K562 (cell line): ENCODE results near the gene LATS1. TPM values are rescaled to one million over a fixed set of nuclear protein-coding genes. Genes with fewer than 3 reads are reported as not detected.
A peak's percentile ranks its signal among the peaks of the same experiment; 100 is the strongest.
"Not testable (repeated sequence)": the region's sequence is repeated elsewhere in the genome, so short reads cannot be mapped to it uniquely, and the experiment has no call there.

Experiments
- ATAC-seq: fragments of 200-7000 bp; cut with Tn5 transposase; 3 replicates; pipeline ENCODE4 v1.9.1; 2020; ENCODE audit warnings: moderate library complexity
- BruUV-seq: library from RNA; stranded (reverse); fragments of 400-500 nt; replicated peaks from 2 replicates; lab custom pipeline; 2021; lab: Mats Ljungman, UMichigan
- CTCF ChIA-PET: fragments of 300-600 bp; formaldehyde crosslinking; extraction: SDS; loops from one replicate; lab custom pipeline; 2021; ENCODE audit warnings: low intra/inter-chr PET ratio; lab: Yijun Ruan, JAX
- POLR2A ChIA-PET: fragments of 300-600, 350-650 bp; sonication (Branson Sonifier 250); formaldehyde crosslinking; extraction: SDS; loops from one replicate; lab custom pipeline; 2021; ENCODE audit warnings: antibody characterized with exemption, inconsistent platforms; lab: Yijun Ruan, JAX
- DNase-seq, 4 experiments: peaks; one replicate each; pipeline versions ENCODE4 v3.0.0 to v3.0.0-alpha.2; 2011 to 2018; ENCODE audit warnings: low spot score in 3 of 4, mixed read lengths in 3 of 4; ENCODE audit errors: extremely low read depth in 1 of 4
- FAIRE-seq: peaks from 2 replicates; lab custom pipeline; 2011; peaks lifted over from hg19 to GRCh38; lab: Jason Lieb, UNC
- H2AFZ ChIP-seq: 2 replicates; pipeline ENCODE4 v1.6.0; 2011; ENCODE audit warnings: low read depth, low read length, control low read depth, inconsistent platforms
- H3K27ac ChIP-seq: fragments of 200-600 bp; 3 replicates; pipeline ENCODE4 v1.8.0; 2011; ENCODE audit warnings: low read depth, mild to moderate bottlenecking, control low read depth, inconsistent platforms, low read length, moderate library complexity, mixed read lengths; ENCODE audit errors: extremely low read depth
- H3K27me3 ChIP-seq, 2 experiments: fragments of 300-600 bp in 1 of 2; 2 replicates in 1 of 2; 3 replicates in 1 of 2; pipeline versions ENCODE4 v1.6.0 to v1.8.0; 2011; ENCODE audit warnings: inconsistent platforms in 2 of 2, low read length in 2 of 2, mild to moderate bottlenecking in 1 of 2, mixed read lengths in 1 of 2, moderate library complexity in 1 of 2; ENCODE audit not compliant: control insufficient read depth in 2 of 2, insufficient read depth in 2 of 2
- H3K36me3 ChIP-seq: fragments of 300-600 bp; 3 replicates; pipeline ENCODE4 v1.8.0; 2011; ENCODE audit warnings: mild to moderate bottlenecking, low read length, inconsistent platforms; ENCODE audit not compliant: control insufficient read depth, insufficient read depth
- H3K4me1 ChIP-seq, 2 experiments: fragments of 200-600 bp in 1 of 2; replicated peaks in 1 of 2; 2 replicates in 1 of 2; 3 replicates in 1 of 2; pipeline versions ENCODE4 v1.5.1 to v1.8.0; 2011; ENCODE audit warnings: inconsistent platforms in 2 of 2, low read length in 2 of 2, mild to moderate bottlenecking in 1 of 2, mixed read lengths in 1 of 2, moderate library complexity in 1 of 2; ENCODE audit not compliant: control insufficient read depth in 2 of 2, insufficient read depth in 2 of 2
- H3K4me2 ChIP-seq: 2 replicates; pipeline ENCODE4 v1.6.1; 2011; ENCODE audit warnings: low read length, control low read depth, inconsistent platforms, mixed read lengths; ENCODE audit not compliant: insufficient read depth
- H3K4me3 ChIP-seq: fragments of 200-600 bp; sonication (generic), shearing (Covaris generic); 2 replicates; pipeline ENCODE4 v1.5.1; 2016; ENCODE audit warnings: control low read depth, inconsistent platforms
- H3K79me2 ChIP-seq: fragments of 200-600 bp; 3 replicates; pipeline ENCODE4 v1.8.0; 2011; ENCODE audit warnings: low read length, inconsistent platforms; ENCODE audit not compliant: control insufficient read depth, insufficient read depth
- H3K9ac ChIP-seq, 2 experiments: 2 replicates each; pipeline versions ENCODE4 v1.6.0 to v1.6.1; 2011; ENCODE audit warnings: low read depth in 2 of 2, low read length in 2 of 2, control low read depth in 1 of 2, inconsistent platforms in 1 of 2, mild to moderate bottlenecking in 1 of 2, mixed read lengths in 1 of 2; ENCODE audit not compliant: insufficient read depth in 1 of 2
- H3K9me1 ChIP-seq: one replicate; pipeline ENCODE4 v1.6.0; 2011; ENCODE audit warnings: inconsistent platforms, mild to moderate bottlenecking, low read length, moderate library complexity; ENCODE audit not compliant: control insufficient read depth, insufficient read depth
- H3K9me3 ChIP-seq: replicated peaks from 2 replicates; pipeline ENCODE4 v1.5.1; 2011; ENCODE audit warnings: low read depth, low read length, inconsistent platforms; ENCODE audit not compliant: control insufficient read depth, insufficient read depth
- H4K20me1 ChIP-seq: replicated peaks from 2 replicates; pipeline ENCODE4 v1.6.1; 2011; ENCODE audit warnings: low read length, inconsistent platforms, mixed read lengths; ENCODE audit not compliant: control insufficient read depth, insufficient read depth
- ATF3 ChIP-seq, 2 experiments: fragments of 450-650 bp in 1 of 2; sonication (generic) in 1 of 2; formaldehyde crosslinking in 1 of 2; IDR thresholded peaks in 1 of 2; conservative IDR thresholded peaks in 1 of 2; 2 replicates each; pipeline versions ENCODE4 v1.6.1 to v1.8.1; 2016 to 2023; ENCODE audit warnings: mild to moderate bottlenecking in 2 of 2, moderate library complexity in 2 of 2, inconsistent platforms in 1 of 2, missing genetic modification reagents in 1 of 2
- C11orf30 ChIP-seq: fragments of 450-650 bp; IDR thresholded peaks from 2 replicates; pipeline ENCODE4 v1.6.1; 2016; ENCODE audit warnings: low read depth, mild to moderate bottlenecking
- CBX3 ChIP-seq, 2 experiments: IDR thresholded peaks; 1 replicate in 1 of 2; 2 replicates in 1 of 2; pipeline ENCODE4 v1.6.1; 2012; ENCODE audit warnings: inconsistent platforms in 2 of 2, low read length in 2 of 2, borderline replicate concordance in 1 of 2, control low read depth in 1 of 2
- DPF2 ChIP-seq: fragments of 450-650 bp; IDR thresholded peaks from 2 replicates; pipeline ENCODE4 v1.6.1; 2016
- JUN ChIP-seq, 2 experiments: sonication (generic) in 1 of 2; formaldehyde crosslinking in 1 of 2; IDR thresholded peaks; 2 replicates each; pipeline versions ENCODE4 v1.6.1 to v1.8.0; 2012 to 2022; ENCODE audit warnings: borderline replicate concordance in 2 of 2, mild to moderate bottlenecking in 2 of 2, improper control_type of control experiment in 1 of 2, low read depth in 1 of 2, low read length in 1 of 2, missing genetic modification reagents in 1 of 2
- JUND ChIP-seq, 2 experiments: IDR thresholded peaks; 2 replicates in 1 of 2; 3 replicates in 1 of 2; pipeline ENCODE4 v1.6.1; 2011; ENCODE audit warnings: borderline replicate concordance in 2 of 2, low read depth in 2 of 2, low read length in 2 of 2, improper control_type of control experiment in 1 of 2, missing biosample characterization in 1 of 2, missing genetic modification characterization in 1 of 2, missing genetic modification reagents in 1 of 2
- KDM5B ChIP-seq: fragments of 200-600 bp; sonication (generic); IDR thresholded peaks from 2 replicates; pipeline ENCODE4 v1.6.1; 2012; ENCODE audit warnings: low read depth, mild to moderate bottlenecking, moderate library complexity, low read length, control low read depth, inconsistent platforms; ENCODE audit not compliant: insufficient replicate concordance
- KLF6 ChIP-seq: fragments of 250-450 bp; sonication (Bioruptor Pico); IDR thresholded peaks from 2 replicates; pipeline ENCODE4 v1.4.0; 2020; ENCODE audit warnings: mild to moderate bottlenecking, moderate library complexity, borderline replicate concordance
- L3MBTL2 ChIP-seq: fragments of 450-650 bp; IDR thresholded peaks from 2 replicates; pipeline ENCODE4 v1.6.1; 2016; ENCODE audit warnings: mild to moderate bottlenecking, moderate library complexity
- NCOR1 ChIP-seq: fragments of 450-650 bp; IDR thresholded peaks from 2 replicates; pipeline ENCODE4 v1.6.1; 2016; ENCODE audit warnings: mild to moderate bottlenecking, moderate library complexity
- SRF ChIP-seq, 2 experiments: fragments of 250-450, 450-650 bp in 1 of 2; sonication (Bioruptor Pico) in 1 of 2; sonication (generic) in 1 of 2; formaldehyde crosslinking; IDR thresholded peaks; 2 replicates each; pipeline versions ENCODE4 v1.5.0 to v1.5.1; 2020 to 2022; ENCODE audit warnings: mild to moderate bottlenecking in 1 of 2, missing genetic modification reagents in 1 of 2
- ZFX ChIP-seq: sonication (generic); formaldehyde crosslinking; IDR thresholded peaks from 2 replicates; pipeline ENCODE4 v1.8.0; 2022; ENCODE audit warnings: mild to moderate bottlenecking, missing genetic modification reagents, moderate library complexity
- ZNF592 ChIP-seq: fragments of 450-650 bp; IDR thresholded peaks from 2 replicates; pipeline ENCODE4 v1.6.1; 2017; ENCODE audit warnings: antibody characterized with exemption, mild to moderate bottlenecking
- ZSCAN32 ChIP-seq: fragments of 450-650 bp; formaldehyde crosslinking; IDR thresholded peaks from 2 replicates; pipeline ENCODE4 v1.4.0; 2020; ENCODE audit warnings: mild to moderate bottlenecking, moderate library complexity
- WGBS: fragments of 100-300 bp; shearing (Covaris generic); methylation state at CpG from one replicate; pipeline ENCODE4 v1.1.6; 2016; ENCODE audit warnings: low coverage, mixed read lengths; ENCODE audit not compliant: insufficient coverage; ENCODE audit errors: missing lambda C conversion rate; 5-methylcytosine and 5-hydroxymethylcytosine counted together
- in situ Hi-C: fragments of 300-500 bp; cut with MboI; formaldehyde crosslinking; loops from 4 replicates; pipeline ENCODE4 v1.15.0; 2018; ENCODE audit warnings: inconsistent platforms, mixed read lengths
- intact Hi-C: fragments of 100-400 bp; cut with micrococcal nuclease; formaldehyde crosslinking; loops from 2 replicates; pipeline ENCODE4 v1.14.2; 2022
- polyA plus RNA-seq, 8 experiments: library from polyadenylated mRNA; depleted of rRNA in 4 of 8; stranded (reverse) in 5 of 8; unstranded in 3 of 8; fragments of >200 nt; fragmentation: Nextera tagmentation in 2 of 8; fragmentation: Illumina TruSeq in 1 of 8; extraction: Ambion mirVana in 2 of 8; extraction: Trizol in 1 of 8; gene quantifications; 2 replicates each; pipeline versions ENCODE4 v1.2.1 to v1.2.3, GENCODE V29; 2011 to 2014; ENCODE audit warnings: inconsistent platforms in 1 of 8, missing spikeins in 1 of 8
- total RNA-seq, 7 experiments: library from RNA; depleted of rRNA in 6 of 7; stranded (reverse); fragments of >200 nt in 6 of 7; fragmentation: Illumina TruSeq in 2 of 7; extraction: Trizol in 2 of 7; gene quantifications; 2 replicates each; pipeline versions ENCODE4 v1.2.1 to v1.2.3, GENCODE V29; 2011 to 2021; ENCODE audit warnings: low replicate concordance in 1 of 7

LATS1 gene
- total and polyA plus RNA-seq, 9 of the 15 experiments (the other 6 are each of a cell fraction or from before 2014, with no cell fraction given) = 5.0 to 36.3 (median 18.4) TPM

GRCh38 chr6:149749082-149749593, 31.2 kb upstream of the LATS1 start:
- intact Hi-C loops; H3K9me3 ChIP-seq; H3K9me1 ChIP-seq; in situ Hi-C loops; H4K20me1 ChIP-seq; CTCF ChIA-PET; DNase-seq; H3K27me3 ChIP-seq; TF ChIP-seq ATF3 (CRISPR knock-in tag; conservative IDR thresholded peaks at IDR 0.05); JUN (CRISPR knock-in tag; IDR thresholded peaks at IDR 0.05; ENCODE audit: borderline replicate concordance): not testable (repeated sequence)
- BruUV-seq = TSS peak; percentile 27
- peaks cover 74% of the 10 kb centered on the region for H3K79me2 ChIP-seq
- H3K9ac ChIP-seq = peak overlapping the region; percentile 85 to 96
- ATAC-seq = peak; percentile 5
- peak overlapping the region; percentile 96 for H3K27ac ChIP-seq
- H3K36me3 ChIP-seq = peaks cover 29% of the 10 kb centered on the region; the same call in 2 of the 3 replicates
- peaks cover 26 to 30% of the 10 kb centered on the region in 2 experiments for H3K4me1 ChIP-seq
- WGBS = 0% methylated on average over 18 of the region's 38 CpGs
- H3K4me2 ChIP-seq = peak overlapping the region; percentile 94
- POLR2A ChIA-PET = interaction anchor here (0.6 to 2.8 kb wide), 12 partner anchors 14 to 98 kb away, joined by 3 to 13 read pairs (median 4); partner anchors contain the start of gene LATS1
- H2AFZ ChIP-seq = peak overlapping the region; percentile 81
- peak; percentile 63 for FAIRE-seq
- peak overlapping the region; percentile 97 for H3K4me3 ChIP-seq
- peak; percentile 88; the same call in 1 of the 2 replicates for TF ChIP-seq JUND (IDR thresholded peaks at IDR 0.05; ENCODE audit: borderline replicate concordance, low read depth, low read length)
- TF ChIP-seq JUND (tag; IDR thresholded peaks at IDR 0.05; ENCODE audit: borderline replicate concordance, low read depth, low read length) = peak; percentile 78; the same call in 1 of the 3 replicates
- TF ChIP-seq KLF6 (CRISPR knock-in tag) = 0 out of 2 replicates have a peak, but pooled peaks have one; percentile 85
- TF ChIP-seq SRF (CRISPR knock-in tag; IDR thresholded peaks at IDR 0.05) = peak in 1 of 2 experiments; percentile 53; a peak in 1 of 4 replicates
- TF ChIP-seq NCOR1 = 0 out of 2 replicates have a peak, but pooled peaks have one; percentile 37
- TF ChIP-seq ATF3 (IDR thresholded peaks at IDR 0.05) = peak; percentile 79; the same call in 1 of the 2 replicates
- peak; percentile 60 for TF ChIP-seq KDM5B
- peak; percentile 85 for TF ChIP-seq ZFX
- TF ChIP-seq L3MBTL2 = 0 out of 2 replicates have a peak, but pooled peaks have one; percentile 2
- TF ChIP-seq ZSCAN32 (CRISPR knock-in tag) = 0 out of 2 replicates have a peak, but pooled peaks have one; percentile 50
- 0 out of 2 replicates have a peak, but pooled peaks have one; percentile 7 for TF ChIP-seq DPF2
- TF ChIP-seq CBX3 (IDR thresholded peaks at IDR 0.05; ENCODE audit: borderline replicate concordance in 1 of 2, low read length in 2 of 2) = 0 out of 3 replicates have a peak, but pooled peaks of 1 of the 2 experiments have one; percentile 12
- peak; percentile 79 for TF ChIP-seq C11orf30
- TF ChIP-seq ZNF592 = peak; percentile 52; the same call in 1 of the 2 replicates
- 0 out of 2 replicates have a peak, but pooled peaks have one; percentile 64 for TF ChIP-seq JUN (IDR thresholded peaks at IDR 0.05; ENCODE audit: borderline replicate concordance, low read depth, low read length)
